Measurements from ENCODE around the gene PLEK. TPM values are rescaled to one million over a fixed set of nuclear protein-coding genes. Genes with fewer than 3 reads are reported as not detected.

The PLEK gene
- total RNA-seq, 3 donors from 2014 or later: 3.6 to 20.5 (median 11.7) TPM

DNA sequence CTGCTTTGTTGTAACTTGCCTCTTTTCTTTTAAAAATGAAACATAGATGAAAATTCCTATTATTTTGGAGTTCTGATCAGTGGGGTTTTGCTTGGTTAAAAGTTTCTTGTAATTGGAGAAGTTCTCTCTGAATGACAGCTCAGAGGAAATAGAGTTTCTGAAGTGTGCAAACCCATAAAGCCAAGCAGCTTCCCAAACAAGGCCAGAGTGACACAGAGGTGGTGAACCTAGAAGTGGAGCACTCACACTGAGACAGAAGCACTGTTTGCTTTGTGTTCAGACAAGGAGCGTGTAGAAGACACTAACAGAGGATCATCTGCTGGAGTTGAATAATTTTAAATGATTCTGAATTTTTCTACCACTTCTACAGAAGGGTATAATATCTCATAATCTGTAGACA, 52.8 kb downstream of the PLEK start:
- Histone ChIP-seq H3K27ac (no peak overlapping the region), H3K9me3 (no peaks in the 10 kb centered on the region), H3K4me1 (no peaks in the 10 kb centered on the region), H3K4me3 (no peak overlapping the region), H3K27me3 (no peaks in the 10 kb centered on the region), H3K36me3 (no peaks in the 10 kb centered on the region)
- intact Hi-C loops (cut with DNase I; ENCODE audit: low total_unique reads): no loop called here
- no peak for TF ChIP-seq POLR2A (IDR thresholded peaks at IDR 0.05)
- TF ChIP-seq POLR2AphosphoS5 (IDR thresholded peaks at IDR 0.05): no peak
- DNase-seq (ENCODE audit: low spot score in 2 of 2): no peak

DNA sequence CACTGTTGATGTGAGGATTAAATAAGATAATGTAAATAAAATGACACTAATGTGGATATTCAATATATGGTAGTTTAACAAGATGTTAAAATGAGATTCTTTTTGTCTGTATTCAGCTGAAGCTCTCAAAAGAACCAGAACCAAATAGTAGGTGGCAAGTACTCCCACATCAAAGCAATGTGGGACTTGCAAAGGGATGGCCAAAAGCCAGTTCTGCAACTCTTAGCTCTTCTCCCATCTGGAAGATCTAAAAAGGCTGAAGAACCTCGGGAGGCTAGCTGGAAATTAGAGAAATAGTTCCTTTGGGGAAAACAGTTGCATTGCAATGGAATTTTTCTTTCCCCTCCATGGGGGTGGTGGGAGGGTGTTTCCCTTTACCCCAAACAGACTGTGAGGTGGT, 53.3 kb downstream of the PLEK start:
- DNase-seq (ENCODE audit: low spot score in 2 of 2): no peak
- no peaks in the 10 kb centered on the region for H3K4me1 ChIP-seq
- no peak overlapping the region for H3K27ac ChIP-seq
- no peaks in the 10 kb centered on the region for H3K27me3 ChIP-seq
- intact Hi-C loops (cut with DNase I; ENCODE audit: low total_unique reads): no loop called here
- no peak overlapping the region for H3K4me3 ChIP-seq
- H3K36me3 ChIP-seq: no peaks in the 10 kb centered on the region
- TF ChIP-seq POLR2A (IDR thresholded peaks at IDR 0.05): no peak
- H3K9me3 ChIP-seq: no peaks in the 10 kb centered on the region

GRCh38 chr2:68418855-68419254, 53.8 kb downstream of the PLEK start:
- H3K4me3 ChIP-seq: no peak overlapping the region
- no peaks in the 10 kb centered on the region for H3K27me3 ChIP-seq
- TF ChIP-seq POLR2A (IDR thresholded peaks at IDR 0.05): no peak
- no peak for TF ChIP-seq POLR2AphosphoS5 (IDR thresholded peaks at IDR 0.05)
- TF ChIP-seq, protein P1, sequence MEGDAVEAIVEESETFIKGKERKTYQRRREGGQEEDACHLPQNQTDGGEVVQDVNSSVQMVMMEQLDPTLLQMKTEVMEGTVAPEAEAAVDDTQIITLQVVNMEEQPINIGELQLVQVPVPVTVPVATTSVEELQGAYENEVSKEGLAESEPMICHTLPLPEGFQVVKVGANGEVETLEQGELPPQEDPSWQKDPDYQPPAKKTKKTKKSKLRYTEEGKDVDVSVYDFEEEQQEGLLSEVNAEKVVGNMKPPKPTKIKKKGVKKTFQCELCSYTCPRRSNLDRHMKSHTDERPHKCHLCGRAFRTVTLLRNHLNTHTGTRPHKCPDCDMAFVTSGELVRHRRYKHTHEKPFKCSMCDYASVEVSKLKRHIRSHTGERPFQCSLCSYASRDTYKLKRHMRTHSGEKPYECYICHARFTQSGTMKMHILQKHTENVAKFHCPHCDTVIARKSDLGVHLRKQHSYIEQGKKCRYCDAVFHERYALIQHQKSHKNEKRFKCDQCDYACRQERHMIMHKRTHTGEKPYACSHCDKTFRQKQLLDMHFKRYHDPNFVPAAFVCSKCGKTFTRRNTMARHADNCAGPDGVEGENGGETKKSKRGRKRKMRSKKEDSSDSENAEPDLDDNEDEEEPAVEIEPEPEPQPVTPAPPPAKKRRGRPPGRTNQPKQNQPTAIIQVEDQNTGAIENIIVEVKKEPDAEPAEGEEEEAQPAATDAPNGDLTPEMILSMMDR (IDR thresholded peaks at IDR 0.05): no peak
- H3K9me3 ChIP-seq: no peaks in the 10 kb centered on the region
- no peaks in the 10 kb centered on the region for H3K4me1 ChIP-seq
- H3K27ac ChIP-seq: no peak overlapping the region
- no peak for DNase-seq (ENCODE audit: low spot score in 2 of 2)
- intact Hi-C loops (cut with DNase I; ENCODE audit: low total_unique reads): no loop called here
- H3K36me3 ChIP-seq: no peaks in the 10 kb centered on the region

- Histone ChIP-seq H3K4me3 (no peak overlapping the region), H3K27ac (no peak overlapping the region), H3K36me3 (no peaks in the 10 kb centered on the region), H3K27me3 (no peaks in the 10 kb centered on the region), H3K4me1 (no peaks in the 10 kb centered on the region), H3K9me3 (no peaks in the 10 kb centered on the region)
- no peak for DNase-seq (ENCODE audit: low spot score in 2 of 2)
- TF ChIP-seq, protein P1 (IDR thresholded peaks at IDR 0.05): no peak
- TF ChIP-seq POLR2AphosphoS5 (IDR thresholded peaks at IDR 0.05): no peak
- no peak for TF ChIP-seq POLR2A (IDR thresholded peaks at IDR 0.05)
- intact Hi-C loops (cut with DNase I; ENCODE audit: low total_unique reads): no loop called here
Measured at GRCh38 chr2:68420254-68420910, 55.3 kb downstream of the PLEK start.

- no peak overlapping the region for H3K27ac ChIP-seq
- no peak for DNase-seq (ENCODE audit: low spot score in 2 of 2)
- no peaks in the 10 kb centered on the region for H3K4me1 ChIP-seq
- intact Hi-C loops (cut with DNase I; ENCODE audit: low total_unique reads): no loop called here
- TF ChIP-seq, protein P1 (IDR thresholded peaks at IDR 0.05): no peak
- TF ChIP-seq POLR2A (IDR thresholded peaks at IDR 0.05) (no peak), POLR2AphosphoS5 (IDR thresholded peaks at IDR 0.05) (no peak)
- no peaks in the 10 kb centered on the region for H3K9me3 ChIP-seq
- H3K27me3 ChIP-seq: no peaks in the 10 kb centered on the region
- no peaks in the 10 kb centered on the region for H3K36me3 ChIP-seq
- H3K4me3 ChIP-seq: no peak overlapping the region
Measured at GRCh38 chr2:68423966-68424650, 59.0 kb downstream of the PLEK start.

DNA sequence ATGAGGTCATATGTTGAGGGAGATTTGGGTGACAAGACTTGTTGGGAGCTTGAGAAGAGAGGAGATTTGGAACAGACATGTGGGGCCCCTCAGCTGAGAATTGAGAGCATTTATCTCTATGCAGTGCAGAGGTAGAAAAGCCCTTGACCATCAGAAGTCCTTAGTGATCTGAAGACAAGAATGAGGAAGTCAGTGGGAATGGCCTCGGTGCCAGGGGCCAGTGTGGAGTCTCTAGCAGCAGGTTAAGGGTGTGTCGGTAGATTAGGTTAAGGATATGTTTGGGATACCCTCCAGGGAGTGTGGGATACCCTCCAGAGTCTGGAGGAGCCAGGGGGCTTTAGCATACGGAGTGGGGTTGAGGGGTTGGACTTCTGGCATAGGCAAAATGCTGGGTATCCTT, 60.4 kb downstream of the PLEK start:
- intact Hi-C loops (cut with DNase I; ENCODE audit: low total_unique reads): no loop called here
- no peak for DNase-seq (ENCODE audit: low spot score in 2 of 2)
- Histone ChIP-seq H3K36me3 (no peaks in the 10 kb centered on the region), H3K9me3 (no peaks in the 10 kb centered on the region), H3K4me3 (no peak overlapping the region), H3K4me1 (no peaks in the 10 kb centered on the region), H3K27me3 (no peaks in the 10 kb centered on the region), H3K27ac (no peak overlapping the region)
- TF ChIP-seq POLR2AphosphoS5 (IDR thresholded peaks at IDR 0.05): no peak
- no peak for TF ChIP-seq POLR2A (IDR thresholded peaks at IDR 0.05)
- TF ChIP-seq, protein P1 (IDR thresholded peaks at IDR 0.05): no peak
